Stimulated activated CD8-positive, alpha-beta memory T cell treated with anti-CD3 and anti-CD28 coated beads, Interleukin-15, amount 100 ng/mL, for 24 hours (primary cell): Measurements from ENCODE around the gene CDK5RAP2.
"Not testable (repeated sequence)": the region's sequence is repeated elsewhere in the genome, so short reads cannot be mapped to it uniquely, and the experiment has no call there.

Experiments
- DNase-seq: peaks from one replicate; pipeline ENCODE4 v3.0.0-alpha.2; 2020; ENCODE audit warnings: low read depth

CDK5RAP2 gene

DNA sequence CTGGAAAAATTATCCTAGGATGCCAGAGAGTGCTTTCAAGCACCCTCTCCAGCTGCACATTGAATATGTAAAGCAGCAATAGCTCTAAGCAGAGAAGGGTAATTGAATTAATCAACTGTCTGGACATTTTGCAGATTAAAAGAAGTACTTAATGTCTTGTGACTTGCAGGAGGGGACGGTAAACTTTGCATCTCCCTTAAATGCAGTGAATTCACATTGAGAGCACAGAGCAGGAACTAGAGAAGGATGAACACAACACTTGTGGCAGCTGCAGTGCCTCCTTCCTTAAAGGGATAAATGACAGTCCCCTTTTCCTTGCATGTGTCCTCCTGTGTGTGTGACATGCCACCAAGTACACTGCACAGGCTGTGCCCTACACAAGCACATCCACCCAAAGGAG lies 7.4 kb upstream of the CDK5RAP2 start:
- no peak for DNase-seq

DNA sequence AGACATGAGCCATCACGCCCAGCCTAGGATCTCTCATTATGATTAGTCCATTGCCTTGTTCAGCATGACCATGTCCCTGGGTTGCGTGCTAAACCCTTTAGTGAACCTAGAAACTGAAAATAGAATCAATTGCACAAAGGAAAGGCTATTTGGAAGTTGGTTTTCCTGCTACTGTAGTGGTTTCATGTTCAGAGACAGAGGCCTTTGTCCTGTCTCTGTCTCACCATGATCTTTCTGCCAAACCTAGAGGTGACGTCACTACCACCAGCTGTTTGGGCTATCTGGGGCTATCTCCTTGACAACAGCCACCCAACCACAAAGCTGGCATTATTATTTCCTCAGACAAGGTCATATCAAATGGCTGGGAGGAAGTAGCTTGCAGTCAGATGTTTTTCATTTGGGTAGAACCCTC lies 4.0 kb upstream of the CDK5RAP2 start:
- no peak for DNase-seq

DNA sequence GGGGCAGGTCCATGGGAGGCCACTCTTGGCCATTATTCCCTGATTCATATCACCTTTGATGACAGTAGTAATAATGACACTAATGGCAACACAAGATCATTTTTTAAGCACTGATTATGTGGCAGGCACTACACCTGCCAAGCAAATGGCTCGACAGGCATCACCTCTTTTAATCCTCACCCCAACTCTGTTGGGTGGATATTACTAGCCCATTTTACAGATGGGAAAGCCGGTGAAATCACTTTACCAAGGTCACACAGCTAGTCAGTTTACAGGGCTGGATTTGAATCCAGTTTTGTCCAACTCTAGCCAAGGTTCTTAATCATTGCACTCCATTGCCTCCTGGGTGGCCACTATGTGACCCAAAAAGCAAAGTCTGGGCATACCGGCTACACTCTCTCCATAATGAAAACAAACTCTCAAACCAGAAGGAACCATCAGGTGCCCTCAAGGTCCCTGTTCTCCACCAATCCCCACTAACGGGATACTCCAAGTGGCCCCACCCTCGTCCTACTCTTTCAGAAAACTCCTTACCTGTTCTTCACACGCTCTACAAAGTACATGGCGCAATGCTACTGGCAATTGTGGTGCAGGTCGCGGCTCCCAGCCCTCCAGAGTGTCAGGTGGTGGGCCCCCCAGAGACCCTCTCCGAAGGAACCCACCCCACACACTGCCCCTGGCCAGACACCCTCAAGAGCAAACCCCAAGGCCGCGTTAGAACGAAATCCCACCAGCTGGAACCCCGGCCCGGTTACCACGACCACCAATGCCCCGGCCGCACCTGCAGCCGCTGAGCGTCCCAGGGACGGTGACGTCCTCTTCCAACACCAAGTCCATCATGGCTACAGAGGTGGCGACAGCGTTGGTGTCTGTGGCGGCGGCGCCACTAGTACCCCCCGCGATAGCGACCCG lies 572 bp downstream of the CDK5RAP2 start:
- DNase-seq: no peak

DNA sequence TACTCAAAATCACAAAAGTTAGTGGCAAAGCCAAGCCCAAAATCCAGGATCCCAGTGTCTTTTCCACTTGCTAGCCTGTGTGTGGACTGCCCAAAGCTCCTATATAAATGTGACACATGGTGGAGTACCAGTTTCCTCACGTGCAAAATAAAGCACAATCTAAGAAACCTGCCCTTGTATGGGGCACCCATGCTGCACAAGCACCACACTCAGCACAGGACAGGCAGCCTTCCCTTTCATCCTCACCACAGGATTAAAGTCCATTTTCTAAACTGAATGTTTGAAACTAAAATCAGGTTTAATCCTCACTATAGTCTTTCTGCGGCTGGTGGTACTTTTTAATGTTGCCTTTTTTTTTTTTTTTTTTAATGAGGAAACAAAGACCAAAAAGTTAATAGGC lies 5.5 kb downstream of the CDK5RAP2 start:
- no peak for DNase-seq

DNA sequence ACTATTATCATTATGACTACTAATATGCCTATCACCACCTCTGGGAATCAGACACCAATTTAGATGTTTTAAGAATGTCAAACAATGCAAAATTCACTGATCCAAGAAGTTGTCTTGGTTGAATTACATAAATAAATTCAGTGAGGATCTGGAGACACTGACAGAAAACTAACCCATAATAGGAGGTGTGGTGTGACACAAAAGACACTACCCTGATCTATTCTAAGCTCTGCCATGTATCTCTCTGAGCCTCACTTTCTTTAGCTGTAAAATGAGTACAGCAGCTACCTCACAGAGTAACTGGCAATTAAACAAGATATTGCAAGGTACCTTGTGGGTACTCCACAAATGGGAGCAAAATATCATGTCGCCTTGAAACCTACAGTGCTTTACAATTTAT lies 7.5 kb downstream of the CDK5RAP2 start:
- no peak for DNase-seq

DNA sequence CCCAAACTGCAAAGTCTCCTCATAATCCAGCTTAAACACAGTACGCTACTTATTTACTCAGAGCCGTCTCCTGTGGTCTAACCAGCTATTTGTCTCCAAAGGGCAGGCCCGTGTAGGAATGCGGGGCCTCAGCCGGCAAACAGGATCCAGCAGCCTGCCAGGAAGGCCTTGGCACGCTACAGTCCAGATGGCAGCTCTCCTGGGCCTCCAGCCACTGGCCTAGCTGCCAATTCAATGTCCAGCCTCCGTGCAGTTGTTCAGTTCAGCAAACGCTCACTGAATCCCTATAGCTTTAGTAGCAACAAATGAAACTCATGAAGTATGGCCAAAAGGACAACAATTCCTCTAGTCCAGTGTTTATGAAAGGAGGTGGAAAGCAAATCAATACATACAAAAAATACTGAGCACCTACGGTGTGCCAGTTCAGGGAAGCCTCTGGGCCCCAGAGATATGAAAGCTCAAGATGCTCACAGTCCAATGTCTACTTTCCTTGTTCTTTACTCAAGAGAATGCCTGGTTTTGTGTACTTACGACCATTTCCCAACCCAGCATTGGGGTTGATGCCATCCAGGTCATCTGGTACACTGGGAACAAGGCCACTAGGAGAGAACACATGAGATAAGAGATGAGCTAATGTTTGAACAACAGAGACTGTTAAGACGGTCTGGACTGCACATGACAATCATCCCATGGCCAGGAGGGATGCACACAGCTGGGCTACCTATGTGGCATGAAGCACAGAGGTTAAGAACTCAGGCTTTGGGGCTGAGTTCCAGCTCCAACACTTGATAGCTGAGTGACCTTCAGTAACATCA lies 8.3 kb downstream of the CDK5RAP2 start:
- no peak for DNase-seq

DNA sequence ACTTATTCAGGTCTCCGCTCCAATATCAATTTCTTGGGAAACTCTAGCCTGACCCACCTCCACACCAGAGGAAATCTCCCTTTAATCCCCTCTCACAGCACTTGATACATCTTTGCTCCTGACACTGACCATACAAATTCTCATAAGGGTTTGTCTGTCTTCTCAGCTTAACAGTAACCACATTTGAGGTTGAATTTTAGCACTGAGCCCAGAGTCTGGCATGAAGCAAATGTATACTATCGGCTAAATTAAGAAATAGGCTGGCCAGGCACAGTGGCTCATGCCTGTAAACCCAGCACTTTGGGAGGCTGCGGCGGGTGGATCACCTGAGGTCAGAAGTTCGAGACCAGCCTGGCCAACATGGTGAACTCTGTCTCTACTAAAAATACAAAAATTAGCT lies 9.7 kb downstream of the CDK5RAP2 start:
- no peak for DNase-seq

DNA sequence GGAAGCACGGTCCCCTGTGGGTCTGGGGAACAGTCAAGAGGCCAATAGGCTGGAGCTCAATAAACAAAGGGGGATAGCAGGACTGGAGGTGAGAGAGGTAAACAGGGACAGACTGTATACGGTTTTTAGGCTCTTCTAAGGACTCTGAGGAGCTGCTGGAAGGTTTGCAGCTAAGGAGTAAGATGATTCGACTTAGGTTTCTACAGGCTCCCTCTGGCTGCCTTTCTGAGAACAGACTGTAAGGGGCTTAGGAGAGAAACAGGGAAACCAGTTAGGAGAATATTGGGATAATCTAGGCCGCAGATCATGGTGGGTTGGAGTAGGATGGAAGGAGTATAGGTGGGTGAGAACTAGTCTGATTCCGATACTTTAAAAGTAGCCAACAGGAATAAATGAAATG lies 10.4 kb downstream of the CDK5RAP2 start:
- DNase-seq: no peak

DNA sequence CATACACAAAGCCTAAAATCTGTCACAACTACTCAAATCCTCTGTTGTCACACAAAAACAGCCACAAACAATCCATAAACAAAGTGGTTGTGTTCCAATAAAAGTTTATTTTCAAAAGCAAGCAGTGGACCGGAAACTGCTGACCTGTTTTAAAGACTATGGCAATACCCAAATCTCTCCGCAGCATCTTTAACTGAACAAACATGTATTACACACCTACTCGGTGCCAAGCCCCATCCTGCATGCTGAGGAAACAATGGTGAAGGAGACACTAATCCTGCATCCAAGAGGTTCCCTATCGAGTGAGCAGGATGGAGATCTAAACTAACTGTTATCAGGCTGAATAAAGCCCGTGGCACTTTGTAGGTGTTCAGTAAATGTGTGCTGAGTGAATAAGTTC lies 11.2 kb downstream of the CDK5RAP2 start:
- no peak for DNase-seq

DNA sequence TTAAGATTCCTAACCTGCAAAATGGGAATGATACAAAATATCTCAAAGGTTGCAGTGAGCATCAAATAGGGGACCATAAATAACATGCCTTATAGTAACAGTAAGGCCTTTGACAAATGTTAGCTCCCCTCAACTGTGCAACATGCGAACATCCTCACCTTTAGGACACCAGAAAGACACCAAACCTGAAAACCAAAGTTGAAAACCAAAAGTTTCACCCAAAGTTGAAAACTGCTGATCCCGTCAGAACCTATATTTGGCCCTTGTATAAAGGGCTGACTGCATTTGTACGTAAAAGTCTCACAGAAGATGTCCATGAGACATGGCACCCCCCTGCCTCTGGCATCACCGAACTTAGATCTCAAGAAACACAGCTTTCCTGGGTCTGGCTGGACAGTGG lies 12.1 kb downstream of the CDK5RAP2 start:
- DNase-seq: no peak

DNA sequence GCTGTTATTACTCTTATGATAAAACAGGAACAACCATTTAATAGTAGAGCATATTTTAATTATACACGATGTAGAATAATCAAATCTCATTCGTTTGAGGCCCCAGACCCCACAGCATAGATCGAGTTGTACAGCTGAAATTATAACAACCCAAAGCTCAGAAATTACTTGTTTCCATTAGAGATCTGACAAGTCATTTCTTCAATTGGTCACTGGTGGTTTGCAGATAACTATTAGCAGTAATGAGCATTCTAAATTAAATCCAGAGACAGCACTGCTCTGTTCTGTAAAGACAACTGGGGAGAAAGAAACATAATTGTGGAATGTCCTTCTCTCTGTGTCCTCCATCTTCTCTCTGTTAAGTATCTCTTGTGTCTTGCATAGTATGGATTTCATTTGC lies 12.9 kb downstream of the CDK5RAP2 start:
- DNase-seq: no peak

DNA sequence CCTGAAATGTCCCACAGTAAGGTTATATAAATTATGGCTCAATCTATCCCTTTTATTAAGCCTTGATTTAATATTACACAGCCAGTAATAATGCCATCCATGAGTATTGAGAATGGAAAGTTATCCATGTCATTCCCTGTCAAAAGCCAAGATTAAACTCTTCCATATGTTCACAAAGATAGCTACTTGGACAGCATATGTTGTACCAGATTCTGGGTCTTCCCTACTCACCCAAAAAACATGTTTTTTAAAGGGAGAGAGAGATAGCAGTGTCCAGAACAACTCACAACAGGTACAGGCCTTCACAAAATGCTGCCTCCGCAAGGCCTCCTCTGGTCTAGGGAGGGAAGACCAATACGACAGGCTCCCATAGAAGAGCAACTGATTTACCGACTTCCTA lies 15.4 kb downstream of the CDK5RAP2 start:
- no peak for DNase-seq

DNA sequence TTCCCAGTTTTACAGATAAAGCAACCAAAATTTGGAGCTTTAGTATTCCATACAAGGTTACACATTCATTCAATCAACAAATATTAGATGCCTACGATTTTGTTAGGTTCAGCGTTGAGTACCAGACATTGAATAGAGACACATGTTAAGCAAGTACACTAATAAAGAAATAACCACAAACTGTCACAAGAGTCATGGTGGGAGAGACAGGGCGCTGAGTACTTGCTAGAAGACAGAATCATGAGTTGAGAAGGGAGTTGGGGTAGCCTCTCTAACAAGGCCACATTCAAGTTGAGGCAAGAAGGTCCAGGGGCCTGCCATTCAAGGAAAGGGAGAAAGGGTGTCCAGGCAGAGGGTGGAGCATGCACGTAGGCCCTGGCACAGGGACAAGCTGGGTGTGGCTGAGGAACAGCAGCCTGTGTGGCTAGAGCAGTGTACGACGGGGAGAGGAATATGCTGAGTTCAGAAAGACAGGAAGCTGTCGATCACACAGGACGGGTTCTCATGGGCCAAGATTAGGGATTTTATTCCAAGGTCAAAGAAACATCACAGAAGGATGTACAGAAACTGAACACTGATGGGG lies 17.0 kb downstream of the CDK5RAP2 start:
- no peak for DNase-seq

DNA sequence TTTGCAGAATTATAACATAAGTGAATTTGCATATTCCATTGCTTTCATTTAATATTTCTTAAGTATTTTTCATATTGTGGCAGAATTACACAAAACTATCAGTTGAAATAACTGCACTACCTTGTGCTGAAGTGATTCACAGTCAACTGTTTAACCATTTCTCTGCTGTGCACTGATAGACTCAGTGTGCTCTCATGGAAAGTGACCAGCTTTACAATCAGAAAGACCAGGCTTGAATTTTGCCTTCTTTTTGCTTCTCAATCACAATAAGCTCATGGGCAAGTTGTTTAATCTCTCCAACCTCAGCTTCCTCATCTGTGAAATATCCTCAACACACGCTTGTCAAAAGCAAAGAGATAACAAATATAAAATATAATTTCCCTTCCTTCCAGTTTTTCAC lies 18.3 kb downstream of the CDK5RAP2 start:
- no peak for DNase-seq

DNA sequence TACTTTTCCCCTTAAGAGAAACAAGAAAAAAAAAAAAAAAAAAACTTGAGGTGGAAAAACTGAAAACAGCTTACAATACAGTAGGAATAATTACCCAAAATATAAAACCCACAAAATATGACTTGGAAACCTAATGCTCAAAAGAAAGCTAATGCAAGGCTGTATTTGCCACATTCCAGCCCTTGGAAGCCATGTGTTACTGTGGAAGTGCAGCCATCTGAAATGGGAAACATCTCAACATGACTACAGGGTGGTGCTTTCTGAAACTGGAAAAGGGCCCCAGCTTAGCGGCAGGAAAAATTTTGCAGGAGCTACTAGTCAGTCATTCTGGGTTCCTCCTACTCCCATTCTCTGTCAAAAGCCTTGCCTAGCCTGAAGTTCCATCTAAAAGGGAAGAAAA lies 20.4 kb downstream of the CDK5RAP2 start:
- DNase-seq: no peak

DNA sequence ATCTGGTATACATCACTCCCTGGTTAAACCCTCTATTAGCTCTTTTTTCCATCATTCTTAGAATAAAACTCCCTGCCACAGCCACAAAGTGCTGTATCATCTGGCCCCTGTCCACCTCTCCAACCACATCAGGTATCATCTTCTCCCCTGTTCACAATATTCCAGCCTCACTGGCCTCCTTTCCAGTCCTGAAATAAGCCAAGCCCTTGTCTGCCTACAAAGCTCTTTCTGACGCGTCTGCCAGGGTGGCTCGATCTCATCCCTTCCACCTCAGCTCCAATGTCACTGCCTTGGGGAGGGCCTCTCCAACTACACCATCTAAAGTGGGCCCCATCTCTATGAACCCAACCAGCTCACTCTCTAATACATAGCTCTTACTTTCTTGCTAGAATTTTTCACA lies 21.5 kb downstream of the CDK5RAP2 start:
- no peak for DNase-seq

DNA sequence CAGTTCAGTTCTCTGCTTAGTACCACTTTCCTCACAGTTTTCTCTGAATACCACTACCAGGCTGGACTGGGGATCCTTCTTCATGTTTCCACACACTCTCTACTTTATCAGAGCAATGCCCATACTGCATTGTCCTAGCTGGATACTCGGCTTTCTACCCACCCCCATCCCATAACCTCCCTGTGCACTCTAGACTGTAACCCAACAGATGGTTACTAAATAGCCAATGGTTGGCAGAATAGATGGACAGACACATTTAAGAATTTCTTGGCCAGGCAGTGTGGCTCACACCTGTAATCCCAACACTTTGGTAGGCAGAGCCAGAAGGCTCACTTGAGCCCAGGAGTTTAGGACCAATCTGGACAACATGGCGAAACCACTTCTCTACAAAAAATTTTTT lies 22.8 kb downstream of the CDK5RAP2 start:
- DNase-seq: no peak

DNA sequence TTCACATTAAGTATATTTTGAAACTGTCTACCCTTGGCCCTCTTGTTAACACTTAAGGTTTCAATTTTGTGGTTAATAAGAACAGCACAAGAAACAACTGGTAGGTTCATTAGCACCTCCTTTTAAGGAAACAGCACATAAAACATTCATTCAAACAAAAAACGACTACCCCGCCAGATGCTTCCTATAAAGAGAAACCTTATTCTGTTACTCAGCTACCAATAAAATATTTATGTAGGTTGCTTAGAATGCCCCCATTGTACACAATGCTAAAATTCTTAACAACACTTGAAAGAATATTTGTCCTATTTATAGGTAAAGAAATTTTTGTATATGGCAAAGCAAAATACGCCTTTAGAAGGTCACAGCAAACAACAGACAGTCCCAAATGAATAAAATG lies 23.2 kb downstream of the CDK5RAP2 start:
- no peak for DNase-seq

DNA sequence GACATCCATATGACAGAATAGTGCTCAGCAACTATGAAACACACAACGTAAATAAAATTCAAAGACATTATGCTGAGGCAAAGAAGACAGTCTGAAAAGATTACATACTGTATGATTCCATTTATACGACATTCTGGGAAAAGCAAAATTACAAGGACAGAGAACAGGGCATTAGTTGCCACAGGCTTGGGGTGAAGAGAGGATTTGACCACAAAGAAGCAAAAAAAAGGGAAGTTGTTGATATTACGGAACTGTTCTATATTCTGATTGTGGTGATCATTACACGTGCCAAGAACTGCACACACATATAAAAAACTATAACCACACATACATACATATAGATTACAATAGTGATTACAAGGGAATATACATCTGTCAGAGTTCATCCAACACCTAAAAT lies 24.1 kb downstream of the CDK5RAP2 start:
- DNase-seq: no peak

DNA sequence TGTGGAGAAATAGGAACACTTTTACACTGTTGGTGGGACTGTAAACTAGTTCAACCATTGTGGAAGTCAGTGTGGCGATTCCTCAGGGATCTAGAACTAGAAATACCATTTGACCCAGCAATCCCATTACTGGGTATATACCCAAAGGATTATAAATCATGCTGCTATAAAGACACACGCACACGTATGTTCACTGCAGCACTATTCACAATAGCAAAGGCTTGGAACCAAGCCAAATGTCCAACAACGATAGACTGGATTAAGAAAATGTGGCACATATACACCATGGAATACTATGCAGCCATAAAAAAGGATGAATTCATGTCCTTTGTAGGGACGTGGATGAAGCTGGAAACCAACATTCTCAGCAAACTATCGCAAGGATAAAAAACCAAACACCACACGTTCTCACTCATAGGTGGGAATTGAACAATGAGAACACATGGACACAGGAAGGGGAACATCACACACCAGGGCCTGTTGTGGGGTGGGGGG lies 27.7 kb downstream of the CDK5RAP2 start:
- not testable (repeated sequence) for DNase-seq

DNA sequence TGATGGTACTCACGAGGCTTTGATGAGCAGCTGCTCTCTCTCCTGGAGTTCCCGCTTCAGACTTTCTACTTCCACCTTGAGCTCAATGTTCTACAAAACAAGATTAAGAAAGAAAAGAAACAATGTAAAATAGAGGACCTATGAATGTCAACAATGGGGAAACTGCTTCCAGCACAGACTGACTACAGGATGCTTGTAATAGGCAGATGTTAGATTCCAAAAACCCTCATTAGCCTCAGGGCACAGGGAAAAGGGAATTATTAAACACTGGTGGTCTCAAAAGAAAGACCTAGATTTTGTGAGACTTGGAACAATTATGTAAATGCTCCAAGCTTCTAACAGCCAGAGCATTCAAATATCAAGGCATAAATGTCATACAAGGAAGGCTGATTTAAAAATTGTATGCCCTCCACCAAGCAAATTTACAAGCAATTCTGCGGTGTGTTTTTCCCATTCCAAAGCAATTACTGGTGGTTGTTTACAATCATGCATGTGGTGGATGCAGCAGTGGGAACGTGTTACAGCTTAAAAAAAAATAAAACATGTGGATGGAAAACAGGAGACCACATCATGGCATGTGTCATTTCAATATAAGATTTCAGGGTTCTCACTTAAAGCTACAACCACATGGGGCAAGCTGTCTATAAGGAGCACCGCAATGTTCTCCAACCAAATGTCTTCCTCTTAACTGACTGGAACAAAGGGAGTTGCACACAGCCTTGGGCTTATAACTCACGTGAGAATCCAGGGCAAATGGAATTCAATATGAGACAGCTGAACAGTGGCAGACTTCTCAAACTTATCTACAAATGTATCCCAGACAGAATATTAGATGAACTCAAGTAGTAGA lies 34.0 kb downstream of the CDK5RAP2 start:
- no peak for DNase-seq

DNA sequence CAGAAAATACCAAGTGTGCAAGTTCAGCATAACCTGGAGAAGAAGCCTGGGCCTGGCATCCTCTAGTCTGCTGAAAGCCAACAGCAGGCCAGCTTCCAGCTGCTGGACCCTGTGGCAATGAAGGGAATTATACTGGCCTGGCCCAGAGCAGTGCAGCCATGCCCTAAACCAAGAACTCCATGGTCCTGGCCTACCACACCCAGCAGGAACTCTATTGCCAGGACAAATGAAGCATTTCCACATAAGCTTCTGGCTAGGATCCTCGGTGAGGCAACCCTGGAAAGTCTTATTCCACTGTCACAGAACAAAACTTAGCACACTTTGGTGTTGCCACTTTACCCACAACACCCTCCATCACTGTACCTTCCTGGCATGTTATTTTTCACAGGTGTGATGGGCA lies 35.5 kb downstream of the CDK5RAP2 start:
- DNase-seq: no peak
